Activated CD4-positive, alpha-beta T cell treated with anti-CD3 and anti-CD28 coated beads for 36 hours (primary cell): ENCODE results near the gene METRNL. TPM values are rescaled to one million over a fixed set of nuclear protein-coding genes. Genes with fewer than 3 reads are reported as not detected.
A peak's percentile ranks its signal among the peaks of the same experiment; 100 is the strongest.

Experiments
- ATAC-seq: fragments of 200-7000 bp; cut with Tn5 transposase; one replicate; pipeline ENCODE4 v1.10.0; 2021; ENCODE audit warnings: mild to moderate bottlenecking, moderate library complexity
- CTCF ChIA-PET: fragments of 350-600 bp; sonication (Branson Sonifier 250); formaldehyde crosslinking; loops from one replicate; lab custom pipeline; 2021; ENCODE audit warnings: antibody characterized with exemption; lab: Charles Lee
- POLR2A ChIA-PET: fragments of 350-600 bp; sonication (Branson Sonifier 250); formaldehyde crosslinking; loops from one replicate; lab custom pipeline; 2021; ENCODE audit warnings: antibody characterized with exemption, inconsistent platforms; lab: Charles Lee
- DNase-seq: peaks from one replicate; pipeline ENCODE4 v3.0.0-alpha.2; 2020
- H3K27ac Mint-ChIP-seq: one replicate; pipeline ENCODE4 v1.8.0; 2021; ENCODE audit warnings: mixed read lengths
- H3K27me3 Mint-ChIP-seq: one replicate; pipeline ENCODE4 v1.8.0; 2021; ENCODE audit warnings: mixed read lengths
- H3K36me3 Mint-ChIP-seq: one replicate; pipeline ENCODE4 v1.8.0; 2021; ENCODE audit warnings: low read depth, mixed read lengths
- H3K4me1 Mint-ChIP-seq: one replicate; pipeline ENCODE4 v1.8.0; 2021; ENCODE audit warnings: mixed read lengths
- H3K4me3 Mint-ChIP-seq: one replicate; pipeline ENCODE4 v1.8.0; 2021; ENCODE audit warnings: mild to moderate bottlenecking, moderate library complexity, mixed read lengths
- H3K9me3 Mint-ChIP-seq: one replicate; pipeline ENCODE4 v1.8.0; 2021; ENCODE audit warnings: low read depth, mixed read lengths
- intact Hi-C, 2 experiments: fragments of 100-400 bp; cut with DNase I in 1 of 2; cut with micrococcal nuclease in 1 of 2; formaldehyde crosslinking; loops; one replicate each; pipeline versions ENCODE4 v1.14.2 to v1.15.1; 2022 to 2024; cut with DNase I, micrococcal nuclease
- total RNA-seq, 2 experiments: library from RNA; stranded (reverse); gene quantifications; one replicate each; pipeline ENCODE4 v1.2.3, GENCODE V29; 2021

METRNL gene
- total RNA-seq, 2 experiments from 2014 or later, result 22.4 to 26.3 TPM

- Mint-ChIP-seq H3K9me3 (no peaks in the 10 kb centered on the region), H3K36me3 (peaks cover 4% of the 10 kb centered on the region), H3K4me3 (no peak overlapping the region), H3K4me1 (peaks cover 7% of the 10 kb centered on the region), H3K27me3 (peaks cover 7% of the 10 kb centered on the region), H3K27ac (no peak overlapping the region)
- intact Hi-C loops, result no loop called here
- ATAC-seq (no peak), DNase-seq (no peak)
- ChIA-PET CTCF (no interaction called here), POLR2A (no interaction called here)
Observed at GRCh38 chr17:83077411-83077810, 2.0 kb upstream of the METRNL start.

- POLR2A ChIA-PET, result no interaction called here
- Mint-ChIP-seq H3K36me3 (peaks cover 4% of the 10 kb centered on the region), H3K9me3 (no peaks in the 10 kb centered on the region), H3K27ac (no peak overlapping the region), H3K27me3 (peaks cover 7% of the 10 kb centered on the region), H3K4me1 (peaks cover 12% of the 10 kb centered on the region), H3K4me3 (peak overlapping the region; percentile 41)
- intact Hi-C loops, result loop anchor here in 1 of 2 experiments (1.0 kb wide), 1 partner anchor 214 kb away; no protein-coding TSS in a partner anchor
- DNase-seq (no peak), ATAC-seq (no peak)
- CTCF ChIA-PET, result no interaction called here
Observed at GRCh38 chr17:83077939-83078338, 1.5 kb upstream of the METRNL start.

GRCh38 chr17:83078378-83079351 lies 744 bp upstream of the METRNL start:
- POLR2A ChIA-PET, result no interaction called here
- Mint-ChIP-seq H3K36me3 (peaks cover 4% of the 10 kb centered on the region), H3K4me3 (peak overlapping the region; percentile 41), H3K4me1 (peaks cover 19% of the 10 kb centered on the region), H3K27ac (no peak overlapping the region), H3K9me3 (no peaks in the 10 kb centered on the region), H3K27me3 (peaks cover 7% of the 10 kb centered on the region)
- DNase-seq, result peak; percentile 40
- CTCF ChIA-PET, result interaction anchor here (0.7 kb wide), 1 partner anchor 313 kb away, joined by 3 read pairs; no protein-coding TSS in a partner anchor
- no peak for ATAC-seq
- intact Hi-C loops, result loop anchor here in 1 of 2 experiments (1.0 kb wide), 3 partner anchors 27 to 362 kb away; partner anchors contain the start of gene FN3KRP

GRCh38 chr17:83079766-83080578 lies 563 bp downstream of the METRNL start:
- Mint-ChIP-seq H3K27ac (no peak overlapping the region), H3K9me3 (no peaks in the 10 kb centered on the region), H3K36me3 (peaks cover 4% of the 10 kb centered on the region), H3K4me3 (no peak overlapping the region), H3K27me3 (peaks cover 7% of the 10 kb centered on the region), H3K4me1 (peaks cover 31% of the 10 kb centered on the region)
- intact Hi-C loops, result loop anchor here in 1 of 2 experiments (1.0 to 5.0 kb wide), 4 partner anchors 29 to 431 kb away; partner anchors contain the start of genes FN3KRP and WDR45B
- ATAC-seq, result no peak
- ChIA-PET POLR2A (no interaction called here), CTCF (interaction anchor here (0.7 kb wide), 1 partner anchor 314 kb away, joined by 3 read pairs; no protein-coding TSS in a partner anchor)
- peak; percentile 39 for DNase-seq

- CTCF ChIA-PET, result no interaction called here
- intact Hi-C loops, result loop anchor here in 1 of 2 experiments (2.0 to 5.0 kb wide), 2 partner anchors 203 to 432 kb away; partner anchors contain the start of gene WDR45B
- Mint-ChIP-seq H3K36me3 (peaks cover 4% of the 10 kb centered on the region), H3K9me3 (no peaks in the 10 kb centered on the region), H3K27ac (no peak overlapping the region), H3K4me3 (no peak overlapping the region), H3K4me1 (peaks cover 33% of the 10 kb centered on the region), H3K27me3 (peaks cover 7% of the 10 kb centered on the region)
- POLR2A ChIA-PET, result no interaction called here
- no peak for ATAC-seq
- DNase-seq, result no peak
Observed at GRCh38 chr17:83080579-83080857, 1.1 kb downstream of the METRNL start.

- intact Hi-C loops, result loop anchor here in 1 of 2 experiments (2.0 to 5.0 kb wide), 2 partner anchors 204 to 432 kb away; partner anchors contain the start of gene WDR45B
- peak; percentile 79 for DNase-seq
- Mint-ChIP-seq H3K36me3 (peaks cover 6% of the 10 kb centered on the region), H3K9me3 (no peaks in the 10 kb centered on the region), H3K4me1 (peaks cover 33% of the 10 kb centered on the region), H3K27me3 (peaks cover 7% of the 10 kb centered on the region), H3K4me3 (peak overlapping the region; percentile 66), H3K27ac (no peak overlapping the region)
- ChIA-PET CTCF (no interaction called here), POLR2A (no interaction called here)
- peak; percentile 21 for ATAC-seq
Observed at GRCh38 chr17:83080858-83081683, 1.7 kb downstream of the METRNL start.

- POLR2A ChIA-PET, result no interaction called here
- CTCF ChIA-PET, result no interaction called here
- DNase-seq (no peak), ATAC-seq (no peak)
- no peaks in the 10 kb centered on the region for H3K9me3 Mint-ChIP-seq
- H3K4me1 Mint-ChIP-seq, result peaks cover 33% of the 10 kb centered on the region
- no peak overlapping the region for H3K27ac Mint-ChIP-seq
- intact Hi-C loops, result loop anchor here in 1 of 2 experiments (2.0 to 5.0 kb wide), 2 partner anchors 204 to 433 kb away; partner anchors contain the start of gene WDR45B
- H3K4me3 Mint-ChIP-seq, result peak overlapping the region; percentile 66
- H3K27me3 Mint-ChIP-seq, result peaks cover 7% of the 10 kb centered on the region
- H3K36me3 Mint-ChIP-seq, result peaks cover 6% of the 10 kb centered on the region
Observed at GRCh38 chr17:83081684-83082201, 2.3 kb downstream of the METRNL start.

- DNase-seq (no peak), ATAC-seq (no peak)
- Mint-ChIP-seq H3K4me1 (peaks cover 33% of the 10 kb centered on the region), H3K9me3 (no peaks in the 10 kb centered on the region), H3K4me3 (peak overlapping the region; percentile 66), H3K36me3 (peaks cover 6% of the 10 kb centered on the region), H3K27ac (peak overlapping the region; percentile 89), H3K27me3 (peaks cover 3% of the 10 kb centered on the region)
- CTCF ChIA-PET, result no interaction called here
- intact Hi-C loops, result loop anchor here in 1 of 2 experiments (5.0 kb wide), 1 partner anchor 205 kb away; no protein-coding TSS in a partner anchor
- POLR2A ChIA-PET, result no interaction called here
Observed at GRCh38 chr17:83082424-83082823, 3.0 kb downstream of the METRNL start.

- Mint-ChIP-seq H3K4me3 (peak overlapping the region; percentile 66), H3K4me1 (peaks cover 33% of the 10 kb centered on the region), H3K36me3 (peaks cover 6% of the 10 kb centered on the region), H3K27me3 (peaks cover 3% of the 10 kb centered on the region), H3K27ac (peak overlapping the region; percentile 89), H3K9me3 (no peaks in the 10 kb centered on the region)
- DNase-seq, result no peak
- CTCF ChIA-PET, result no interaction called here
- POLR2A ChIA-PET, result no interaction called here
- no peak for ATAC-seq
- intact Hi-C loops, result loop anchor here in 1 of 2 experiments (1.0 to 5.0 kb wide), 2 partner anchors 117 to 206 kb away; no protein-coding TSS in a partner anchor
Observed at GRCh38 chr17:83082909-83083367, 3.5 kb downstream of the METRNL start.
